CD4-positive, alpha-beta memory T cell (primary cell): ENCODE measurements around the gene RHD. TPM values are rescaled to one million over a fixed set of nuclear protein-coding genes. Genes with fewer than 3 reads are reported as not detected.
"Not testable (repeated sequence)": the region's sequence is repeated elsewhere in the genome, so short reads cannot be mapped to it uniquely, and the experiment has no call there.

Experiments
- CTCF ChIA-PET: fragments of 350-600 bp; sonication (Branson Sonifier 250); formaldehyde crosslinking; loops from one replicate; lab custom pipeline; 2021; ENCODE audit warnings: inconsistent platforms; ENCODE audit not compliant: partially characterized antibody; lab: Charles Lee
- POLR2A ChIA-PET: fragments of 350-600 bp; sonication (Branson Sonifier 250); formaldehyde crosslinking; loops from one replicate; lab custom pipeline; 2021; ENCODE audit not compliant: partially characterized antibody; lab: Charles Lee
- DNase-seq, 5 donors: peaks; one replicate each; pipeline versions ENCODE4 v3.0.0 to v3.0.0-alpha.2; 2020 to 2022; ENCODE audit warnings: mixed read lengths in 1 of 5
- H3K27ac ChIP-seq: one replicate; pipeline ENCODE4 v1.7.0; 2013; ENCODE audit warnings: low read depth, low read length
- H3K27me3 ChIP-seq: 2 replicates; pipeline ENCODE4 v1.7.0; 2013; ENCODE audit warnings: mild to moderate bottlenecking, low read length, moderate library complexity; ENCODE audit not compliant: insufficient read depth
- H3K36me3 ChIP-seq: 2 replicates; pipeline ENCODE4 v1.7.0; 2013; ENCODE audit warnings: mild to moderate bottlenecking, low read length, moderate library complexity; ENCODE audit not compliant: insufficient read depth
- H3K4me1 ChIP-seq: 2 replicates; pipeline ENCODE4 v1.7.0; 2013; ENCODE audit warnings: mild to moderate bottlenecking, low read length, moderate library complexity; ENCODE audit not compliant: insufficient read depth
- H3K4me3 ChIP-seq, 2 donors: one replicate each; pipeline ENCODE4 v1.7.0; 2013; ENCODE audit warnings: low read length in 2 of 2, mild to moderate bottlenecking in 1 of 2
- H3K9me3 ChIP-seq, 2 donors: one replicate each; pipeline ENCODE4 v1.7.0; 2013; ENCODE audit warnings: low read length in 2 of 2, control low read depth in 1 of 2; ENCODE audit not compliant: control insufficient read depth in 1 of 2
- H3K27ac Mint-ChIP-seq, 7 donors: one replicate each; pipeline ENCODE4 v1.8.0; 2020 to 2021; ENCODE audit warnings: mixed read lengths in 7 of 7, mild to moderate bottlenecking in 6 of 7, inconsistent platforms in 3 of 7, moderate library complexity in 3 of 7
- H3K27me3 Mint-ChIP-seq, 2 donors: one replicate each; pipeline ENCODE4 v1.8.0; 2020 to 2021; ENCODE audit warnings: mixed read lengths in 2 of 2
- H3K36me3 Mint-ChIP-seq, 2 donors: one replicate each; pipeline ENCODE4 v1.8.0; 2020 to 2021; ENCODE audit warnings: mixed read lengths in 2 of 2, inconsistent platforms in 1 of 2, mild to moderate bottlenecking in 1 of 2
- H3K4me1 Mint-ChIP-seq, 4 donors: one replicate each; pipeline ENCODE4 v1.8.0; 2020 to 2021; ENCODE audit warnings: mixed read lengths in 4 of 4, mild to moderate bottlenecking in 1 of 4
- H3K4me3 Mint-ChIP-seq, 8 donors: one replicate each; pipeline ENCODE4 v1.8.0; 2020 to 2021; ENCODE audit warnings: mixed read lengths in 8 of 8, mild to moderate bottlenecking in 7 of 8, moderate library complexity in 6 of 8, inconsistent platforms in 3 of 8
- H3K9me3 Mint-ChIP-seq, 8 donors: one replicate each; pipeline ENCODE4 v1.8.0; 2020 to 2021; ENCODE audit warnings: mixed read lengths in 8 of 8, mild to moderate bottlenecking in 5 of 8, inconsistent platforms in 3 of 8, moderate library complexity in 1 of 8
- intact Hi-C: fragments of 100-400 bp; cut with micrococcal nuclease; formaldehyde crosslinking; loops from one replicate; pipeline ENCODE4 v1.15.1; 2023
- polyA plus RNA-seq, 2 donors: library from polyadenylated mRNA; unstranded; fragments of 300-500 nt; fragmentation: Illumina TruSeq; gene quantifications; one replicate each; pipeline ENCODE4 v1.2.3, GENCODE V29; 2021
- total RNA-seq, 2 experiments: library from RNA; stranded (reverse); gene quantifications; one replicate each; pipeline ENCODE4 v1.2.3, GENCODE V29; 2021

The RHD gene
- total and polyA plus RNA-seq, 4 experiments from 2014 or later: 0.13 to 0.44 (median 0.15) TPM; not detected in 1

DNA sequence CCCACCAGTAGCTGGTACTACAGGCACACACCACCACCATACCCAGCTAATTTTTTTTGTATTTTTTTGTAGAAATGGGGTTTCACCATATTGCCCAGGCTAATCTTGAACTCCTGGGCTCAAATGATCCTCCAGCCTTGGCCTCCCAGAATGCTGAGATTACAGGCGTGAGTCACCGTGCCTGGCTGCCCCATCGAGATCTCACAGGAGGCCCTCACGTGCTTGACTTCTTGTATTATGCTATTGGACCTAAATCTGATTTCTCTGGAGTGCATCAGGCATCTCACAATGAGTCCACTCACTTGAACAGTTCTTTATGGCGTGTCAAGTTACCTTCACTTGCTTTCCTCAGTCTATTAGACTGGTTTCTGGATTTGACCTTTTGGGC, 15.7 kb upstream of the RHD start:
- H3K4me3 Mint-ChIP-seq: no peak overlapping the region
- Histone ChIP-seq H3K4me1 (peaks cover 7% of the 10 kb centered on the region), H3K27ac (no peak overlapping the region), H3K4me3 (no peak overlapping the region), H3K9me3 (no peaks in the 10 kb centered on the region), H3K36me3 (no peaks in the 10 kb centered on the region), H3K27me3 (no peaks in the 10 kb centered on the region)
- CTCF ChIA-PET: interaction anchor here (0.7 to 1.3 kb wide), 2 partner anchors 16 to 55 kb away, joined by 3 read pairs; no protein-coding TSS in a partner anchor
- intact Hi-C loops: no loop called here
- POLR2A ChIA-PET: interaction anchor here (1.3 to 3.9 kb wide), 2 partner anchors 9 to 24 kb away, joined by 3 to 28 read pairs; partner anchors contain the start of genes RSRP1 and SYF2
- no peaks in the 10 kb centered on the region for H3K27me3 Mint-ChIP-seq
- peaks cover 6 to 41% (median 17%) of the 10 kb centered on the region in 4 donors for H3K4me1 Mint-ChIP-seq
- peaks cover 0 to 7% of the 10 kb centered on the region in 2 donors for H3K36me3 Mint-ChIP-seq
- no peaks in the 10 kb centered on the region for H3K9me3 Mint-ChIP-seq
- no peak overlapping the region for H3K27ac Mint-ChIP-seq
- no peak for DNase-seq

DNA sequence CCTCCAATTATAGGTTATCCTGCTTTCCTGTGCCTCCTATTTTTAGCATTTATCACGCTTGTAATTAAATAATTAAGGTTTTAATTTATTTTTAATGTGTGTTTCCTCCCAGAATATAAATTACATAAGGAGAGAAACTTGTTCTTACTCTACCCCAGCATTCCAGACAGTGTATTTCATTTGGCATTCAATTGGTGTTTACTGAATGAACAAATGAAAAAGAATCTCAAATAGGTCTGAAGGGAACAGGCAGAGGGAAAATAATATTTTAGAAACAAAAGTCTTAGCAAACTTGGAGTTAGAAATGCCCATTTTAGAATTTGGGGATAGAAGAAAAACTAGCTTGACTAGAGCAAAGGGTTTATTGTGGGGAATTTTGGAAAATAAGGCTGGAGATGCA, 15.1 kb upstream of the RHD start:
- Histone ChIP-seq H3K9me3 (no peaks in the 10 kb centered on the region), H3K4me1 (peaks cover 7% of the 10 kb centered on the region), H3K27ac (no peak overlapping the region), H3K27me3 (no peaks in the 10 kb centered on the region), H3K36me3 (no peaks in the 10 kb centered on the region), H3K4me3 (no peak overlapping the region)
- no peaks in the 10 kb centered on the region for H3K9me3 Mint-ChIP-seq
- peak overlapping the region in 1 of 7 donors; percentile 17 for H3K27ac Mint-ChIP-seq
- no peaks in the 10 kb centered on the region for H3K27me3 Mint-ChIP-seq
- peaks cover 1 to 9% of the 10 kb centered on the region in 2 donors for H3K36me3 Mint-ChIP-seq
- no peak overlapping the region for H3K4me3 Mint-ChIP-seq
- no peak for DNase-seq
- H3K4me1 Mint-ChIP-seq: peaks cover 7 to 42% (median 19%) of the 10 kb centered on the region in 4 donors
- CTCF ChIA-PET: interaction anchor here (0.6 kb wide), 1 partner anchor 163 kb away, joined by 5 read pairs; no protein-coding TSS in a partner anchor
- intact Hi-C loops: no loop called here
- POLR2A ChIA-PET: interaction anchor here (0.6 to 3.9 kb wide), 6 partner anchors 10 to 1060 kb away, joined by 3 to 28 read pairs (median 4); partner anchors contain the start of genes CD52, RSRP1 and SYF2

DNA sequence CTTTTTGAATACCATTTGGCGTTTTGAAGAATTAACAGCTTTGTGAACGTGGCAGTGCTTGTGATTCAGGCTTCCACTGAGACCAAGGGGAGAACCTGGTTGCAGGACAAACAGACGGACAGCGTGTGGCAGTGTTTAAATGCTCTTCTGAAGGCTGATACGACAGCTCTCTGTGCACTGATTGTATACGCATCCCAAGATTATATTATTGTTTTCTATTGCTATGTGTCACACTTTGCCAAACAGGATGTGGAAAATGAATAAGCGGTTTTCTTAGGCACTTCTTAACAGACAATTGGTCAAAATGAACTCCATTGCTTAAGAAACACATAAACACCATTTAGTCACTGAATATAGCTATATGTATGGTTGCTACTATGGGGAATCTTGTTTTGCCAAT, 12.5 kb upstream of the RHD start:
- H3K27ac ChIP-seq, CTCF ChIA-PET, H3K4me3 ChIP-seq, H3K27me3 ChIP-seq, H3K27me3 Mint-ChIP-seq, H3K36me3 ChIP-seq, H3K4me3 Mint-ChIP-seq, H3K9me3 Mint-ChIP-seq, DNase-seq, H3K9me3 ChIP-seq, intact Hi-C loops: not testable (repeated sequence)
- H3K4me1 ChIP-seq: peaks cover 11% of the 10 kb centered on the region
- POLR2A ChIA-PET: interaction anchor here (0.9 to 1.0 kb wide), 2 partner anchors 13 to 19 kb away, joined by 3 to 6 read pairs; partner anchors contain the start of gene RSRP1
- peak overlapping the region in 3 of 7 donors; percentile 31 to 66 (median 52) for H3K27ac Mint-ChIP-seq
- H3K36me3 Mint-ChIP-seq: peaks cover 7 to 17% of the 10 kb centered on the region in 2 donors
- H3K4me1 Mint-ChIP-seq: peaks cover 14 to 54% (median 29%) of the 10 kb centered on the region in 4 donors

DNA sequence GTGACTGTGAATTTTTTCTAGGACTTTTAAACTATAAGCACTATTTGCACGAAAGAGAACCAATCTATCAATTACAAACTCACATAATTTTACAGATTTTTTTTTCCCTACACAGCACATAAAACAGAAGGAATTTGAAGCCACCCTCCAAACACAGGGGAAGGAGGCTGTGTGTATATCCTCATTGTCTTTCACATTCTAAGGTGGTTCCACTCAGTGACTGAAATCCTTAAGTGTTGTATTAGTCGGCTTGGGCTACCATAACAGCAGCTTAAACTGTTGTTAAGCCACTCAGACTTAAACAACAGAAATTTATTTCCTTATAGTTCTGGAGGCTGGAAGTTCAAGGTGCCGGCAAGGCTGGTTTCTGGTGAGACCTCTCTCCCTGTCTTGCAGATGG, 12.0 kb upstream of the RHD start:
- CTCF ChIA-PET: not testable (repeated sequence)
- POLR2A ChIA-PET: interaction anchor here (0.9 to 1.0 kb wide), 2 partner anchors 13 to 20 kb away, joined by 3 to 6 read pairs; partner anchors contain the start of gene RSRP1
- peak overlapping the region in 2 of 7 donors; percentile 46 to 52 for H3K27ac Mint-ChIP-seq

DNA sequence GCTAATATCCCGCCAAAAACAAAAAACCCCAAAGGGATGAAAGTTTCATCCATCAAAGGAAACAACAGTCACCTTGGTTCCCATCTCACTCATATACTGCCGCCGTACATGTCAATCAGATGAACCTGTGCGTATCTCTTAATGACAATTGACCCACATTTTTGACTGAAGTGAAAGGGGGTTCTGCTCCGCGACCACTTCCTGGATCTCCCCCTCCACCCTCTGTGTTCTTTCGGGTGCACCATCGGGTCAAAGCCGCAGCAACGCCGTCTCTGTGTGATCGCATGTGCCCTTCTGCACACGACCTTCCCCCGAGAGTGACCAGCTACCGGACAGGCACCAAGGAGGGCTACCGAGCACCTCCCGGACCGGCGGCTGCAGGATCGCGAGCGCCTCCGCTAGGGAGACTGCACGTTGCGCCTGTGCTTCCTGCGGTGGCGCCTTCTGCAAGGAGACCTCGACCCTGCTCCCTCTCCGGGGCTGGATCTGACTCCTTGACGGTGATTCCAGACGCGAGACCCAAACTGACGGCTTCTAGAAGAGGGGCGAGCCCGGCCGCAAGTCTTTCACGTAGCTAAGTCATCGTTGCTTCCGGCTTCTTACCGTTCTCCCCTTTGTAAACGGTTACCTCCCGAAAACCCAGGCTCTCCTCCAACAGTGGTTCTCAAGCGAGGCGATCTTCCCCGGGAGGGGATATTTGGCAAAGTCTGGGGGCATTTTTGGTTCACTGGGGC, 5.6 kb upstream of the RHD start:
- H3K27ac Mint-ChIP-seq: peak overlapping the region; percentile 84 to 99 (median 91)
- H3K4me3 ChIP-seq: peak overlapping the region in 1 of 2 donors; percentile 80
- H3K27me3 ChIP-seq, H3K9me3 ChIP-seq, POLR2A ChIA-PET, H3K27me3 Mint-ChIP-seq, H3K4me1 ChIP-seq, H3K9me3 Mint-ChIP-seq, CTCF ChIA-PET, H3K36me3 ChIP-seq, intact Hi-C loops: not testable (repeated sequence)
- H3K36me3 Mint-ChIP-seq: peaks cover 7 to 14% of the 10 kb centered on the region in 2 donors
- H3K4me1 Mint-ChIP-seq: peaks cover 8 to 39% (median 21%) of the 10 kb centered on the region in 4 donors
- peak overlapping the region; percentile 89 to 97 (median 92) for H3K4me3 Mint-ChIP-seq
- H3K27ac ChIP-seq: peak overlapping the region; percentile 63
- peak; percentile 36 to 62 (median 45) for DNase-seq

More for the DNA sequence above, 12.0 kb upstream of the RHD start:
- intact Hi-C loops, H3K4me3 ChIP-seq, H3K27ac ChIP-seq, H3K9me3 Mint-ChIP-seq, H3K4me3 Mint-ChIP-seq, DNase-seq, H3K9me3 ChIP-seq, H3K36me3 ChIP-seq, H3K27me3 ChIP-seq, H3K27me3 Mint-ChIP-seq: not testable (repeated sequence)
- H3K4me1 Mint-ChIP-seq: peaks cover 12 to 50% (median 27%) of the 10 kb centered on the region in 4 donors
- peaks cover 11% of the 10 kb centered on the region for H3K4me1 ChIP-seq
- peaks cover 7 to 17% of the 10 kb centered on the region in 2 donors for H3K36me3 Mint-ChIP-seq

DNA sequence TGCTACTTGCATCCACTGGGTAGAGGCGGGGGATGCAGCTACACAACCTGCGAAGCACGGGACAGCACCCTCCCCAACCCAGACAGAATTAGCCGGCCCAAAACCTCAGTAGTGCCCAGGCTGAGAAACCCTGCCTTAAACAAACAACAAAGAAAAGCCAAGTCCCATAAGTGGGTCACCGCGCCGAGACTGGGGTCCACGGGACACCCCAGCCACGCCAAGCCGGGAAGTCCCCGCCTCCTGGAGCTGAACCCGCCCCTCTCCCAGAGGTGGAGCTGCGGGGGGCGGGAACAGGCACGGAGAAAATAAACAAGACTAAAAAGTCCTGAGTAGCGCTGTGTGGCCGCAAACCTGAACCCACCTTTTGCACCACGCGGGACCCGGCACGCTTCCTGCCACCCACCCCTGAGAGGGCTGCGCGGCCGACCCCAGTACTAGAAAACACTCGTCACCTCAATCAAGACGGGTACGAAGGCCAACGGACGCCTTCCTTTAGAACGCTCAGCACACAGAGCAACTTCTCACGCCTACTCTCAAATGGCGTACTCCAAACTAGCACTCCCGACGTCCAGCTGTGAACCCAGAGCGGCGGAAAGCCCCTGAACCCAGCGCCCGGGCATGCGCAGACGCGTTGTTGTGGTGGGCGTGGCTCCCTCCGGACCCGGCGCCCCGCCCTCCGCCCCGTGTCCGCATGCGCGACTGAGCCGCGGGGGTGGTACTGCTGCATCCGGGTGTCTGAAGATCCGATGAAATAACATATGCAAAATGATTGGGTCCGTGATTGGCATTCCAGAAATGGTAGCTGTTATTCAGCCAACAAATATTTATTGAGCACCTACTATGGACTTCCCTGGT, 4.8 kb upstream of the RHD start:
- H3K36me3 Mint-ChIP-seq, intact Hi-C loops, H3K4me1 ChIP-seq, H3K27me3 Mint-ChIP-seq, H3K9me3 ChIP-seq, H3K9me3 Mint-ChIP-seq, H3K36me3 ChIP-seq, CTCF ChIA-PET, H3K27me3 ChIP-seq: not testable (repeated sequence)
- Mint-ChIP-seq H3K4me1 (peaks cover 6 to 34% (median 17%) of the 10 kb centered on the region in 4 donors), H3K4me3 (peak overlapping the region; percentile 71 to 95 (median 86)), H3K27ac (peak overlapping the region; percentile 76 to 98 (median 91))
- DNase-seq: peak; percentile 83 to 96 (median 87)
- H3K4me3 ChIP-seq: peak overlapping the region in 1 of 2 donors; percentile 50
- peak overlapping the region; percentile 54 for H3K27ac ChIP-seq
- POLR2A ChIA-PET: interaction anchor here (1.0 kb wide), 1 partner anchor 20 kb away, joined by 4 read pairs; the partner anchor contains the start of gene RSRP1
